ENCODE results near the gene PSMD8.
A peak's percentile ranks its signal among the peaks of the same experiment; 100 is the strongest.
"Not testable (repeated sequence)": the region's sequence is repeated elsewhere in the genome, so short reads cannot be mapped to it uniquely, and the experiment has no call there.

The PSMD8 gene

DNA sequence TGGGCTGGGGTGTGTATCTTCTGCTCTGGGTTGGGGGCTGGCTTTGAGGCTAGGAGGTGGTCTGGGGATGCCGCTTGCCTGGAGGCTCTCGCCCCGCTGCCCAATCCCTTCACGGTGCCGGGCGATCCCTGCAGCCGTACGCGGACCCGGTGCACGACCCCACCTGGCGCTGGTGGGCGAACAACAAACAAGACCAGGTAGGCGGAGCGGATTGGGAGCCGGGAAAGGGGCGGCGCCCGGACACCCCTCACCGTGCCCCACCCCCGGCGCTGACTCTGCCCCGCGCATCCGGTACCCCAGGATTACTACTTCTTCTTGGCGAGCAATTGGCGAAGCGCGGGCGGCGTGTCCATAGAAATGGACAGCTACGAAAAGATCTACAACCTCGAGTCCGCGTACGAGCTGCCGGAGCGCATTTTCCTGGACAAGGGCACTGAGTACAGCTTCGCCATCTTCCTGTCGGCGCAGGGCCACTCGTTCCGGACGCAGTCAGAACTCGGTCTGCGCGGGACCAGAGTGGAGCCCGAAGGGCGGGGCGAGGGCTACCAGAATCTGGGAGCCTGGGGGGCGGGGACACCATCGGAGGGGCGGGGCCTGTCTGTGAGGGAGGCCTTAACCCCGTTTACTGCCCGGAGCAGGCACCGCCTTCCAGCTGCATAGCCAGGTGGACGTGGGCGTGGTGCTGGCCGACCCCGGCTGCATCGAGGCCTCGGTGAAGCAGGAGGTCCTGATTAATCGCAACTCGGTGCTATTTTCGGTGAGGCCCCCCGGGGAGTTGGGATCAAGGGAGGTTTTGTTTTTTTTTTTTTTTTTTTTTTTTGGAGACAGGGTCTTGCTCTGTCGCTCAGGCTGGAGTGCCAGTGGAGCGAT, 12.1 kb upstream of the PSMD8 start:
- peak; percentile 37 for DNase-seq

DNA sequence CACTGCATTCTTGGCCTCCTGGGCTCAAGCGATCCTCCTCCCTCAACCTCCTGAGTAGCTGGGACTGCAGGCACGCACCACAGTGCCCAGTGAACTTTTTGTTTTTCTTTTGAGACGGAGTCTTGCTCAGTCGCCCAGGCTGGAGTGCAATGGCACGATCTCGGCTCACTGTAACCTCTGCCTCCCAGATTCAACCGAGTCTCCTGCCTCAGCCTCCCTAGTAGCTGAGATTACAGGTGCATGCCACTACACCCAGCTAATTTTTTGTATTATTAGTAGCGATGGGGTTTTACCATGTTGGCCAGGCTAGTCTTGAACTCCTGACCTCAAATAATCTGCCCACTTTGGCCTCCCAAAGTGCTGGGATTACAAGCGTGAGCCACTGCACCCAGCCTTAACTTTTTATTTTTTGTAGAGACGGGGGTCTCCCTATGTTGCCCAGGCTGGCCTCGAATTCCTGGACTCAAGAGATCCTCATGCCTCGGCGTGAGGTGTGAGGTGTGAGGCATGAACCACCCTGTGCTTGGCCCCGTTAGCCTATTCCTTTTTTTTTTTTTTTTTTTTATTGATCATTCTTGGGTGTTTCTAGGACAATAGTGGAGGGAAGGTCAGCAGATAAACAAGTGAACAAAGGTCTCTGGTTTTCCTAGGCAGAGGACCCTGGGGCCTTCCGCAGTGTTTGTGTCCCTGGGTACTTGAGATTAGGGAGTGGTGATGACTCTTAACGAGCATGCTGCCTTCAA, 11.3 kb upstream of the PSMD8 start:
- DNase-seq: not testable (repeated sequence)

DNA sequence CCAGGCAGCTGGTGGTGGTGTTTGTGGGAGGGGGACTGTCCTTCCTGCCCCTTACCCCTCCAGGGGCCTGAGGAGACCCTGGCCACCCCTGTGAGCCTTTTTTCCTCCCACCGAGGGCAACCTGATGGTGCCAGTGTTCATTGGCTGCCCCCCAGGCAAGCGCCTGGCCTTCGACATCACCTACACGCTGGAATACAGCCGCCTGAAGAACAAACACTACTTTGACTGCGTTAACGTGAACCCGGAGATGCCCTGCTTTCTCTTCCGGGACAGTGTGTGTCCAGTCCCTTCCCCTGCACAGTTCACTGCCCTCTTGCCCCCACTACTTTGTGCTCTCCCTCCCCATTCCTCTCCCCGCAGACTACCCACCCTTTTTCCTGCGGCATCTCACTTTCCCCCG, 7.3 kb upstream of the PSMD8 start:
- no peak for DNase-seq

GRCh38 chr19:38369584-38369983, 4.8 kb upstream of the PSMD8 start:
- no peak for DNase-seq

DNA sequence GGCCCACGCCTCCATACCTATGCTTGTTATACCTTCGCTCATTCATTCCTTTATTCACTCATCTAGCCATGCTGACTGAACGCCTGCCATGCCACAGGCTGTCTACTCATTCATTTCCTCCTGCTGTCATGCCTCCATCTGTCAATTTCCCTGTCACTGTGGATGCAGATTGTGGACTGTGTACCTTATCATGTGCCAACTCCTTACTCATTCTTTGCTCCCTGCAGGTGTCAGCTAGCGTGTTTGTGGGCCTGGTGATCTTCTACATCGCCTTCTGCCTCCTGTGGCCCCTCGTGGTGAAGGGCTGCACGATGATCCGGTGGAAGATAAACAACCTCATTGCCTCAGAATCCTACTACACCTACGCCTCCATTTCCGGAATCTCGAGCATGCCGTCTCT, 4.1 kb upstream of the PSMD8 start:
- no peak for DNase-seq

DNA sequence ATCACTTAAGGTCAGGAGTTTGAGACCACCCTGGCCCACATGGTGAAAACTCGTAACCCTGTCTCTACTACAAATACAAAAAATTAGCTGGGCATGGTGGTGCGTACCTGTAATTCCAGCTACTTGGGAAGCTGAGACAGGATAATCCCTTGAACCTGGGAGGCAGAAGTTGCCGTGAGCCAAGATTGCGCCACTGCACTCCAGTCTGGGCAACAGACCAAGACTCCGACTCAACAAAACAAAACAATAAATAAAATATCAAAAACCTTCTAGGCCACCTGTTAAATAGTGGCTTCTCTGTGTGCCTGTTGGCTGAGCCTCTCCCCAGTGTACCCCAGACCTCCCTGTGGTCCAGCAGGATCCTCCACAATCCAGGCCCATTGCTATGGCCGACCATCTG, 3.3 kb upstream of the PSMD8 start:
- no peak for DNase-seq

DNA sequence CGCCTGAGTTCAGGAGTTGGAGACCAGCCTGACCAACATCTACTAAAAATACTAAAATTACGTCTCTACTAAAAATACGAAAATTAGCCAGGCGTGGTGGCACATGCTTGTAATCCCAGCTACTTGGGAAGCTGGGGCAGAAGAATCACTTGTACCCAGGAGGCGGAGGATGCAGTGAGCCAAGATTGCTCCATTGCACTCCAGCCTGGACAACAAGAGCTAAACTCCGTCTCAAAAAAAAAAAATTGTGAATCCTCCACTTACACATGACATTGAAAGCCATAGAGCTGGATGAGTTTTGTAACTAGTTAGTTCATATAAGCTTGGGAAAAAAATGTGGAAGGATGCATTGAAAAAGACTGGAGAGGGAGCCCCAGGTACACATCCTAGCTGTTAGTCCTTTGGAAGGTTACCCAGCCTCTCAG, 452 bp upstream of the PSMD8 start:
- DNase-seq: no peak

GRCh38 chr19:38375098-38375493, 725 bp downstream of the PSMD8 start:
- DNase-seq: no peak

- DNase-seq: no peak
These were observed 1.4 kb downstream of the PSMD8 start for GRCh38 chr19:38375748-38376147.

- no peak for DNase-seq
These were observed 2.2 kb downstream of the PSMD8 start for GRCh38 chr19:38376576-38376975.

DNA sequence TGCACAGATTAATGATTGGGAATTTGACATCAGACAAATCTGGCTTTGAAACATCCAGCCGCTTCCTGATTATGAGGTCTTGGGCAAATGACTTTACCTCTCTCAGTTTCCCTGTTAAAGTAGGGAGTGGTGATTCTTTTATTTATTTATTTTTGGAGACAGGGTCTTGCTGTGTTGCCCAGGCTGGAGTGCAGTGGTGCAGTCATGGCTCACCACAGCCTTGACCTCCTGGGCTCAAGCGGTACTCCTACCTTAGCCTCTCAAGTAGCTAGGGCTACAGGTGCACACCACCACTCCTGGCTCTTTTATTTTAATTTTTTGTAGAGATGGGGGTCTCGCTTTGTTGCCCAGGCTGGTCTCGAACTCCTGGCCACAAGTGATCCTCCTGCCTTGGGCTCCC, 2.7 kb downstream of the PSMD8 start:
- DNase-seq: no peak

DNA sequence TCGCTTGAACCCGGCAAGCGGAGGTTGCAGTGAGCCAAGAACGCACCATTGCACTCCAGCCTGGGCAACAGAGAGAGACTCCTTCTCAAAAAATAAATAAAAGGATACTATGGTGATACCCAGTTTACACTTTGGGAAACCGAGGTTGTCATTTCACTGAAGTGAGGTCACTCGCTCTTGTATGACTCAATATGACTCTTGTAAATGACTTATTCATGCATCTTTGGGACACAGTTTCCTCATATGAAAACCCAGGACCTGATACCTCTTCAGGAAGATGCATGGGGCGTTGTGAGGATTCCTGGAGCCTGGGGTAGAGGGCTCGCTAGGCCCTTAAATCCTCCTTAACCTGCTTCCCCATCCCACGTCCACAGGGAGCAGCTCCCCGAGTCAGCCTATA, 4.5 kb downstream of the PSMD8 start:
- DNase-seq: no peak

DNA sequence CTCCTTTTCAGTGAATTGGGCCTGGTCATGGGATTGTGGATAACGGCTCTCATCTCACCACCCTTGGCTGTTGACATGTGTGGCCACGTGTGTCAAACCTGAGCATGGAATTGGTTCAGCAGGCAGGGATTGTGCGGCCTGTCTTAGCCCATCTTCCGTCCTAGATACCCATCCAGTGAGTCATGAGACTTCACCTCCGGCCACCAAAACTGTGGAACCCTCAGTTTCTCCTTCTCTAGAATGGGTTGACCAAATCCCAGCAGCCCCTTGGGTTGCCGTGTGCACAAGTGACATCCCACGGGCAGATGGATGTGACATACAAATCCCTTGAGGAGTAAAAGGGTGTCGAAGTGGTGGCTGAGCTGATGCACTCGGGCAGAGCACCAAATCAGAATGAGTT, 6.8 kb downstream of the PSMD8 start:
- no peak for DNase-seq

DNA sequence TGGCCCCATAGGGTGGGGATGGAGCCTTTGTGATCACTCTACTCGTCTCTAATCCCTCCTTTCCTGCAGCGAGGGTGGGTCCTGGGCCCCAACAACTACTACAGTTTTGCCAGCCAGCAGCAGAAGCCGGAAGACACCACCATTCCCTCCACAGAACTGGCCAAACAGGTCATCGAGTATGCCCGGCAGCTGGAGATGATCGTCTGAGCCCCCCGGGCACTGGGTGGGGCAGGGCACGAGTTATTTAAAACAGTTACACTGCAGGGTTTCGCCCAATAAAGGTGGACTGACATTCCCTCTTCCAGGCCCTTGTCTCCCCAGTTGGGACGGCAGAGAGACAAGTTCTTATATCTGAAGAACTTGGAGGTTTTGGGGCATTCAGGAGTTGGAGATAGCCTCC, 8.8 kb downstream of the PSMD8 start:
- no peak for DNase-seq

GRCh38 chr19:38383743-38384142, 9.4 kb downstream of the PSMD8 start:
- DNase-seq: no peak

- no peak for DNase-seq
These were observed 10.0 kb downstream of the PSMD8 start for GRCh38 chr19:38384209-38385027.

GRCh38 chr19:38385057-38385803, 10.9 kb downstream of the PSMD8 start:
- DNase-seq: no peak

- DNase-seq: no peak
These were observed 11.5 kb downstream of the PSMD8 start for GRCh38 chr19:38385804-38386257.

- no peak for DNase-seq
These were observed 12.1 kb downstream of the PSMD8 start for GRCh38 chr19:38386300-38386970.

DNA sequence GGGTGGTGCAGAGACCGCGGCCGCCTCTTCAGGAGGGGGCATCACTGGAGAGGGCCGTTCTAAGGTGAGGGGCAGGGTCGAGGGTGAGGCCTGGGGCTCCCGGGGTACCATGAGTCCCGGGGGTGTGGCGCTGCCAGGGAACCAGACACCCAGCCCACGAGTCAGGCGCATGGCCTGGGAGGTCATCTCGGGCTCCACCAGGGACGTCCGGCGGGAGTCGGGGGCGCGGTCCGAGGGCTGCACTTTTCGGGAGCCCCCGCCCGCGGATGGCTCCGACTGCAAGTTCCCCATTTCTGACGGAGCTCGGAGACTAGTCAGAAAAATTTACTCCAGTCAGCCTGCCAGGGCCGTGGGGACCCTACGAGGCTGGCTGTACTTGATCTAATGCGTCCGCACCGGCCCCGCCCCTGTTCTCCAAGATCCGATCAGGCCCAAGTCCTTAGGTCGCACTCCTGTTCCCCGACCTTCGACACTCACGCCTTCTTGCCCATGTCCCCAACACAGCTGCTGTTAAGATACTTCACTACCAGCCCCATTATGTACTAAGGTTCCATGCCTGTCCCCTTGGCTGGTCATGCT, 12.7 kb downstream of the PSMD8 start:
- DNase-seq: no peak

DNA sequence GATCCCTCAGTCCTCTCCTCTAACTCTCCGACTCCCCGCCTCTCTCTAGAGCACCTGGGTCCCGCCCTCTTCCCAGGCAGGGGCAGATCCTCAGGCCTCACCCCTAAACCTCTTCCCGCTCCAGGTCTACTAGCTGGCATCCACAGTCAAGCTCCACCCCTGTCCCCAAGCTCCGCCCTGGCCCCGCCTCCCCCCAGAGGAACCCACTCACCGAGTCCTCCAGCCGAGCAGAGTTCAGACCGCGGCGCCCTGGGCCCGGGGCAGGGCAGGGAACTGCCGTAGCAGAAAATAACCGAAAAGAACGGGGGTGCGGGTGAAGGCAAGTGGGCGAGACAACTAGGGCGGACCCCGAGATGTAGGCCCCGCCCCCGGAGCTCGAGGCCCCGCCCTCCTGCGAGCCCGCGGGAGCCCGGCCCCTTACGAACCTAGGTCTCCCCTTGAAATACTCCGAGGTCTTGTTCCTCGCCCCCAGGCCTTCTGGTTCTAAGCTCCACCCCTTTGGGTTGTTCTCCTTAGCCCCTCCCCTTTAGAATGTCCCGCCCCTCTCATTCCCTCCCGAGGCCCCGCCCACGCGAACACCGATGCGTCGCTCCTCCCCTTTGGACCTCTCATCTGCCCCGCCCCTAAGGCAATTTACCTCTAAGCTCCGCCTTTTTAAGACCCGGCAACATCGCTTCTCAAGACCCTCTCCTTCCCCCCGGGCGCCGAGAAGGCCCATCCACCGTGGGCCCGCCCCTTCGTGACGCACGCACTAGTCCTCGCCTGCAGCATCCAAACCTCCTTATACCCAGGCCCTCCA, 13.4 kb downstream of the PSMD8 start, which contains the start of gene GGN:
Gene GGN, minus strand, starts transcription at position 485 of the 799 bp plus-strand sequence. CDS start 773 bp downstream, outside the sequence.
- DNase-seq: peak; percentile 62

Data from DMS 273 treated with DMSO at 0.1 percent for 48 hours (cell line).